OCI-LY3 (cell line): ENCODE measurements around the gene ZNF280C.

ENCODE experiments used
- H2AFZ ChIP-seq: fragments of 200-600, 300-600 bp; shearing (Covaris generic); 2 replicates; pipeline ENCODE4 v1.6.0; 2014; ENCODE audit warnings: antibody characterized with exemption, low read depth, low read length
- H3K27ac ChIP-seq: fragments of 200-600, 300-600 bp; sonication (generic); 2 replicates; pipeline ENCODE4 v1.5.1; 2014; ENCODE audit warnings: mild to moderate bottlenecking, low read length, moderate library complexity, mixed read lengths
- H3K27me3 ChIP-seq: fragments of 200-600, 300-600 bp; sonication (generic); 2 replicates; pipeline ENCODE4 v1.6.1; 2014; ENCODE audit warnings: low read depth, low read length, mixed read lengths
- H3K36me3 ChIP-seq: fragments of 200-600, 300-600 bp; sonication (generic); replicated peaks from 2 replicates; pipeline ENCODE3; 2014; ENCODE audit warnings: low read depth, low read length, mixed read lengths
- H3K4me1 ChIP-seq: fragments of 300-600, 200-600 bp; sonication (generic); 2 replicates; pipeline ENCODE4 v1.6.1; 2014; ENCODE audit warnings: low read length, mixed read lengths
- H3K4me2 ChIP-seq: fragments of 200-600, 300-600 bp; sonication (generic); 2 replicates; pipeline ENCODE4 v1.6.1; 2014; ENCODE audit warnings: low read length, mixed read lengths
- H3K4me3 ChIP-seq: fragments of 300-600, 200-600 bp; sonication (generic); 2 replicates; pipeline ENCODE4 v1.5.1; 2014; ENCODE audit warnings: antibody characterized with exemption, mild to moderate bottlenecking, low read length, moderate library complexity
- H3K79me2 ChIP-seq: fragments of 300-600, 200-600 bp; shearing (Covaris generic); 2 replicates; pipeline ENCODE4 v1.6.1; 2014; ENCODE audit warnings: mild to moderate bottlenecking, low read length, mixed read lengths
- H3K9ac ChIP-seq: fragments of 300-600, 200-600 bp; shearing (Covaris generic); 2 replicates; pipeline ENCODE4 v1.6.0; 2014; ENCODE audit warnings: mild to moderate bottlenecking, low read length, moderate library complexity
- H3K9me3 ChIP-seq: fragments of 200-600, 300-600 bp; shearing (Covaris generic); 2 replicates; pipeline ENCODE4 v1.6.1; 2014; ENCODE audit warnings: low read length, mixed read lengths; ENCODE audit not compliant: insufficient read depth
- H4K20me1 ChIP-seq: fragments of 200-600, 300-600 bp; sonication (generic); 2 replicates; pipeline ENCODE4 v1.6.1; 2016; ENCODE audit warnings: low read length, mixed read lengths; ENCODE audit not compliant: insufficient read depth
- EZH2phosphoT487 ChIP-seq: fragments of 200-600 bp; shearing (Covaris generic); IDR thresholded peaks from 2 replicates; pipeline ENCODE4 v1.6.1; 2018; ENCODE audit warnings: antibody characterized with exemption, mixed run types, low read depth
- TF ChIP-seq, protein P1 (sequence below): fragments of 200-600, 300-600 bp; sonication (generic); IDR thresholded peaks from 2 replicates; pipeline ENCODE4 v1.5.1; 2014; ENCODE audit warnings: antibody characterized with exemption, low read length, low read depth

Gene ZNF280C, protein sequence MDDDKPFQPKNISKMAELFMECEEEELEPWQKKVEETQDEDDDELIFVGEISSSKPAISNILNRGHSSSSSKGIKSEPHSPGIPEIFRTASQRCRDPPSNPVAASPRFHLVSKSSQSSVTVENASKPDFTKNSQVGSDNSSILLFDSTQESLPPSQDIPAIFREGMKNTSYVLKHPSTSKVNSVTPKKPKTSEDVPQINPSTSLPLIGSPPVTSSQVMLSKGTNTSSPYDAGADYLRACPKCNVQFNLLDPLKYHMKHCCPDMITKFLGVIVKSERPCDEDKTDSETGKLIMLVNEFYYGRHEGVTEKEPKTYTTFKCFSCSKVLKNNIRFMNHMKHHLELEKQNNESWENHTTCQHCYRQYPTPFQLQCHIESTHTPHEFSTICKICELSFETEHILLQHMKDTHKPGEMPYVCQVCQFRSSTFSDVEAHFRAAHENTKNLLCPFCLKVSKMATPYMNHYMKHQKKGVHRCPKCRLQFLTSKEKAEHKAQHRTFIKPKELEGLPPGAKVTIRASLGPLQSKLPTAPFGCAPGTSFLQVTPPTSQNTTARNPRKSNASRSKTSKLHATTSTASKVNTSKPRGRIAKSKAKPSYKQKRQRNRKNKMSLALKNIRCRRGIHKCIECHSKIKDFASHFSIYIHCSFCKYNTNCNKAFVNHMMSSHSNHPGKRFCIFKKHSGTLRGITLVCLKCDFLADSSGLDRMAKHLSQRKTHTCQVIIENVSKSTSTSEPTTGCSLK

DNA sequence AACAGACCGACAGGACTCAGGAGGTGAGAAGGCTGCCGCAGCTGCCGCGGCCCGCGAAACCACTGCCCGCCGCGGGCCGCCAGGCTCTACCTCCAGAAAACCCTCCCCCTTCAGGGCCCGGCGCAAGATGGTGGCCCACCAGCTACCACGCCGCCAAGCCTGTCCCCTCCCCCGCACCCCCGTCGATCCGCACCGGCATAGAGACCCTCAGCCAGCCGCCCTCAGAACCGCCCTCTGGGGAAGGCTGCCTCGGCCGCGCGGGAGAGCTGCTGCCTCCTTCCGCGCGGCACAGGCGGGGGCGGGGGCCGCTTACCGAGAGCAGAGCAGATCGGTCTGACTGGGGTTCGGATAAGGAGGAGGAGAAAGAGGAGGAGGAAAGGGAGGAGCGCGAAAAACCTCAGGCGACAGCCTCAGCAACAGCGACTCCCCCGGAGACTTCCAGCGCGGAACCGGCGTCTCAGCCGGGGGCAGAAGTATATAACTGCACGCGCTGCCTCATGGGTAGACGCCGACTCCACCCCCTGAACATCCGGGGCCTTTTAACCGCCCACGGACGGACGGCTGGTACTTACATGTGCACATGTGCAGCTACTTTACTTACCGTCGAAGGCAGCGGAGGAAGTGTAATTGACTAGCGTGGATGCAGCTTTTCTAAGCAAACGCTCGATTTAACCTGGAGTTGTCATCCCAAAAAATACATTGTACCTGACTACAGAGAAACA is at the start of gene ZNF280C:
TSS of gene ZNF280C (minus strand) at position 451 of the 722 bp plus-strand sequence. CDS start 8,450 bp downstream, outside the sequence.
- H3K27ac ChIP-seq, result peak within 1 kb of the TSS; percentile 89
- no peaks in the 10 kb centered on the region for H3K36me3 ChIP-seq
- peak within 1 kb of the TSS; percentile 86 for H3K9ac ChIP-seq
- H3K79me2 ChIP-seq, result peaks cover 45% of the 10 kb centered on the region
- TF ChIP-seq, protein P1, sequence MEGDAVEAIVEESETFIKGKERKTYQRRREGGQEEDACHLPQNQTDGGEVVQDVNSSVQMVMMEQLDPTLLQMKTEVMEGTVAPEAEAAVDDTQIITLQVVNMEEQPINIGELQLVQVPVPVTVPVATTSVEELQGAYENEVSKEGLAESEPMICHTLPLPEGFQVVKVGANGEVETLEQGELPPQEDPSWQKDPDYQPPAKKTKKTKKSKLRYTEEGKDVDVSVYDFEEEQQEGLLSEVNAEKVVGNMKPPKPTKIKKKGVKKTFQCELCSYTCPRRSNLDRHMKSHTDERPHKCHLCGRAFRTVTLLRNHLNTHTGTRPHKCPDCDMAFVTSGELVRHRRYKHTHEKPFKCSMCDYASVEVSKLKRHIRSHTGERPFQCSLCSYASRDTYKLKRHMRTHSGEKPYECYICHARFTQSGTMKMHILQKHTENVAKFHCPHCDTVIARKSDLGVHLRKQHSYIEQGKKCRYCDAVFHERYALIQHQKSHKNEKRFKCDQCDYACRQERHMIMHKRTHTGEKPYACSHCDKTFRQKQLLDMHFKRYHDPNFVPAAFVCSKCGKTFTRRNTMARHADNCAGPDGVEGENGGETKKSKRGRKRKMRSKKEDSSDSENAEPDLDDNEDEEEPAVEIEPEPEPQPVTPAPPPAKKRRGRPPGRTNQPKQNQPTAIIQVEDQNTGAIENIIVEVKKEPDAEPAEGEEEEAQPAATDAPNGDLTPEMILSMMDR, result peak; percentile 20
- no peak for TF ChIP-seq EZH2phosphoT487
- peaks cover 20% of the 10 kb centered on the region for H3K4me1 ChIP-seq
- H3K4me3 ChIP-seq, result peak within 1 kb of the TSS; percentile 85
- H2AFZ ChIP-seq, result peak within 1 kb of the TSS; percentile 81
- H3K9me3 ChIP-seq, result no peaks in the 10 kb centered on the region
- H4K20me1 ChIP-seq, result no peaks in the 10 kb centered on the region
- H3K4me2 ChIP-seq, result peak within 1 kb of the TSS; percentile 81
- H3K27me3 ChIP-seq, result no peaks in the 10 kb centered on the region

DNA sequence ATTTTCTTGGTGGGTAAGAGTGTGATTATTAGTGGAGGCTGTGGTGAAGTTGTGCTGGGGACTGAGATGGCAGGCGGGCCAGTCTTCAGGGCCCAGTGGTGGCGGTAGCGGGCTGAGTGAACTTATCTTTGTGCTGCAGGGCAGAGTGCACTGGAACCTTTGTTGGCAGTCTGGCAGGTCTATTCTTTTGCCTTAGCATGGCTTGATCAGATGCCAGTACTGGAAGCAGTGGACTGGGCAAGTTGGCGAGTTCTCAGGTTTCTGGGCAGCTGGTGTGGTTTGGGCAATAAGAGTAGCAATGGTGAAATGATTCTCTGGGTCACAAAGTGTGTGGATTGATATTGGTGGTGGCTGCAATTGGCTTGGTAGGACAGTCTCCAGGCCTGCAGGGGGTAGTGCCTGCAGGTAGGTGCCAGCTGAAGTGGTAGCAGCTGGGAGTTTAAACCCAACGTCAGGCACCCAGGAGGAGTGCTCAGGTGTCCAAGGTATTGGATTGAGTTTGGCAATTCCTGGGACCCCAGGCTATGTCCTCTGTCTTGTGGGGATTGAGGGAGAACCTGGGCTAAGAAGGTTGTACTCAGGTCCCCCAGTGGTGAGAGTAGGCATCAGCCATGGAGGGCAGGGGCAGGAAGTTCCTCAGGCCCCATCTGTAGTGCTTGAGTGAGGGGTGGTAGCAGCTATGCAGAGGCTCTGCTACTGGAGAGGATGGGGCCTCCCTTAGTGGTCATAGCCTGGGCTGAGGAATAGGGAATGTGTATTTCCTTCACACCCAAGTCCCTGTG is 36.1 kb upstream of the ZNF280C start:
- H3K4me2 ChIP-seq, result no peak overlapping the region
- H3K4me1 ChIP-seq, result no peaks in the 10 kb centered on the region
- no peak overlapping the region for H3K27ac ChIP-seq
- H3K36me3 ChIP-seq, result no peaks in the 10 kb centered on the region
- no peak overlapping the region for H3K9ac ChIP-seq
- no peaks in the 10 kb centered on the region for H3K79me2 ChIP-seq
- no peak for TF ChIP-seq EZH2phosphoT487
- TF ChIP-seq, protein P1, result no peak
- no peaks in the 10 kb centered on the region for H4K20me1 ChIP-seq
- H3K27me3 ChIP-seq, result no peaks in the 10 kb centered on the region
- H3K4me3 ChIP-seq, result no peak overlapping the region
- no peak overlapping the region for H2AFZ ChIP-seq
- no peaks in the 10 kb centered on the region for H3K9me3 ChIP-seq

DNA sequence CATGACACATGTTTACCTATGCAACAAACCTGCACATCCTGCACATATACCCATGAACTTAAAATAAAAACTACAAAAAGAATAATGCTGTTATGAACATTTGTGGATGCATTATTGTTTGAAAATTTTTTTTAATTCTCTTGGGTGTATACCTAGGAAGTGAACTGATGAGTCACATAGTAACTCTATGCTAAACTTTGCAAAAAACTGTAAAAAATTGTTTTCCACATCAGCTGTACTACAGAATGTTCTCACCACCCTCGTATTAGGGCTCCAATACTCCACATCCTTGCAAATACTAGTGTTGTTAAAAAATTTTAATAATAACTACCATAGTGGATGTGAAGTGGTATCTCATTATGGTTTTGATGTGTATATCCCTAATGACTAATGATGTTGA is 33.3 kb upstream of the ZNF280C start:
- Histone ChIP-seq H3K36me3 (no peaks in the 10 kb centered on the region), H3K4me3 (no peak overlapping the region), H3K4me2 (no peak overlapping the region), H4K20me1 (no peaks in the 10 kb centered on the region), H3K27ac (no peak overlapping the region), H3K27me3 (no peaks in the 10 kb centered on the region), H3K9me3 (no peaks in the 10 kb centered on the region), H3K9ac (no peak overlapping the region), H3K4me1 (no peaks in the 10 kb centered on the region), H2AFZ (no peak overlapping the region), H3K79me2 (no peaks in the 10 kb centered on the region)
- TF ChIP-seq, protein P1, result no peak
- no peak for TF ChIP-seq EZH2phosphoT487
